Right lobe of liver (tissue), 4 donors: ENCODE results near the gene POLA2.

Experiments used
- CTCF ChIP-seq, 4 donors: fragments of 200-600 bp in 3 of 4; fragments of 450-650 bp in 1 of 4; IDR thresholded peaks; one replicate each; pipeline versions ENCODE4 v1.5.1 to v1.8.0; 2016 to 2022; ENCODE audit warnings: antibody characterized with exemption in 4 of 4, mild to moderate bottlenecking in 2 of 4
- POLR2A ChIP-seq: fragments of 450-650 bp; IDR thresholded peaks from one replicate; pipeline ENCODE4 v1.6.1; 2017; ENCODE audit warnings: antibody characterized with exemption, mild to moderate bottlenecking
- donor health status: DM: no; HTN: no; CAD: no.
- donor health status: DM: no; HTN: no; CAD: no.
- donor health status: DM: no; HTN: yes; CAD: no.

- TF ChIP-seq CTCF (IDR thresholded peaks at IDR 0.05) (no peak), POLR2A (no peak)
Measured at GRCh38 chr11:65278356-65278755, 16.6 kb downstream of the POLA2 start.
